A549 (cell line): ENCODE results near the gene TMEM266. TPM values are rescaled to one million over a fixed set of nuclear protein-coding genes. Genes with fewer than 3 reads are reported as not detected.

Experiments
- ATAC-seq, 2 experiments: fragments of 200-7000 bp in 1 of 2; fragments of >200 bp in 1 of 2; cut with Nextera tagmentation in 1 of 2; cut with Tn5 transposase in 1 of 2; 3 replicates each; pipeline versions ENCODE4 v1.8.0 to v1.9.1; 2018 to 2020; ENCODE audit warnings: mild to moderate bottlenecking in 1 of 2, moderate library complexity in 1 of 2
- CTCF ChIA-PET: fragments of 300-600 bp; sonication (Branson Sonifier 250); formaldehyde crosslinking; extraction: SDS; loops from one replicate; lab custom pipeline; 2021; ENCODE audit warnings: antibody characterized with exemption, inconsistent platforms; lab: Yijun Ruan, JAX
- POLR2A ChIA-PET: fragments of 350-600 bp; formaldehyde crosslinking; extraction: SDS; loops from one replicate; lab custom pipeline; 2021; ENCODE audit warnings: antibody characterized with exemption, inconsistent platforms; lab: Yijun Ruan, JAX
- DNase-seq, 2 experiments: peaks; one replicate each; pipeline versions ENCODE4 v3.0.0 to v3.0.0-alpha.2; 2011 to 2016; ENCODE audit warnings: low read depth in 1 of 2, low spot score in 1 of 2
- FAIRE-seq: peaks from 2 replicates; lab custom pipeline; 2011; peaks lifted over from hg19 to GRCh38; lab: Jason Lieb, UNC
- H3K27ac ChIP-seq, 2 experiments: fragments of >200 bp; sonication (Bioruptor Twin); formaldehyde crosslinking; 3 replicates each; pipeline ENCODE4 v1.5.1; 2016 to 2017
- H3K4me1 ChIP-seq: fragments of >200 bp; sonication (Bioruptor Twin); formaldehyde crosslinking; 3 replicates; pipeline ENCODE4 v1.6.1; 2016
- H3K4me2 ChIP-seq: fragments of >200 bp; sonication (Bioruptor Twin); formaldehyde crosslinking; 3 replicates; pipeline ENCODE4 v1.6.1; 2016
- H3K4me3 ChIP-seq: fragments of >200 bp; sonication (Bioruptor Twin); formaldehyde crosslinking; 3 replicates; pipeline ENCODE4 v1.5.1; 2016
- H3K9me3 ChIP-seq: fragments of >200 bp; sonication (Bioruptor Twin); formaldehyde crosslinking; 3 replicates; pipeline ENCODE4 v1.6.1; 2016
- BHLHE40 ChIP-seq: IDR thresholded peaks from 2 replicates; pipeline ENCODE4 v1.6.1; 2012; ENCODE audit warnings: low read depth, low read length, inconsistent platforms
- CBX8 ChIP-seq: fragments of 200-600 bp; sonication (generic); IDR thresholded peaks from 2 replicates; pipeline ENCODE4 v1.6.1; 2016
- CEBPB ChIP-seq, 2 experiments: fragments of >200 bp in 1 of 2; sonication (Bioruptor Twin) in 1 of 2; formaldehyde crosslinking in 1 of 2; IDR thresholded peaks; 2 replicates each; pipeline ENCODE4 v1.6.1; 2012 to 2016
- CHD2 ChIP-seq: fragments of 150-350 bp; IDR thresholded peaks from 2 replicates; pipeline ENCODE4 v1.6.1; 2014; ENCODE audit warnings: low read length; ENCODE audit not compliant: partially characterized antibody
- EHF ChIP-seq: fragments of 250-450 bp; sonication (Bioruptor Pico); IDR thresholded peaks from 2 replicates; pipeline ENCODE4 v1.5.0; 2020; ENCODE audit warnings: mild to moderate bottlenecking
- EHMT2 ChIP-seq: fragments of 200-600 bp; sonication (generic); IDR thresholded peaks from 2 replicates; pipeline ENCODE4 v1.6.1; 2016; ENCODE audit warnings: antibody characterized with exemption, low read depth, mild to moderate bottlenecking, moderate library complexity
- EP300 ChIP-seq, 2 experiments: fragments of >200 bp; sonication (Bioruptor Twin); formaldehyde crosslinking; IDR thresholded peaks; 2 replicates in 1 of 2; 3 replicates in 1 of 2; pipeline ENCODE4 v1.6.1; 2016 to 2017
- ESRRA ChIP-seq: fragments of 150-350 bp; IDR thresholded peaks from 2 replicates; pipeline ENCODE4 v1.6.1; 2014; ENCODE audit warnings: mild to moderate bottlenecking, low read length, borderline replicate concordance
- JUN ChIP-seq, 2 experiments: fragments of >200 bp; sonication (Bioruptor Twin); formaldehyde crosslinking; IDR thresholded peaks; 2 replicates in 1 of 2; 3 replicates in 1 of 2; pipeline ENCODE4 v1.6.1; 2016 to 2017
- MAFK ChIP-seq: fragments of 450-650 bp; IDR thresholded peaks from 2 replicates; pipeline ENCODE4 v1.6.1; 2014; ENCODE audit not compliant: partially characterized antibody
- MYC ChIP-seq: IDR thresholded peaks from 2 replicates; pipeline ENCODE4 v1.6.1; 2012; ENCODE audit warnings: mild to moderate bottlenecking, inconsistent platforms, low read length, improper control_type of control experiment, borderline replicate concordance
- NFE2L2 ChIP-seq: fragments of 150-350 bp; conservative IDR thresholded peaks from 2 replicates; pipeline ENCODE4 v1.6.1; 2014; ENCODE audit warnings: low read length
- POLR2A ChIP-seq: IDR thresholded peaks from 2 replicates; pipeline ENCODE4 v1.6.1; 2012; ENCODE audit warnings: mild to moderate bottlenecking, low read length
- RCOR1 ChIP-seq: fragments of 150-350 bp; IDR thresholded peaks from 2 replicates; pipeline ENCODE4 v1.6.1; 2014; ENCODE audit warnings: antibody characterized with exemption, low read length, low read depth
- ZFP36 ChIP-seq: fragments of 450-650 bp; IDR thresholded peaks from 2 replicates; pipeline ENCODE4 v1.6.1; 2014; ENCODE audit warnings: borderline replicate concordance; ENCODE audit not compliant: partially characterized antibody
- WGBS: methylation state at CpG from one replicate; pipeline ENCODE4 v1.1.6; 2017; ENCODE audit errors: missing lambda C conversion rate; 5-methylcytosine and 5-hydroxymethylcytosine counted together
- polyA plus RNA-seq, 4 experiments: library from polyadenylated mRNA; depleted of rRNA in 3 of 4; stranded (reverse); fragments of >200 nt; fragmentation: RNase III in 1 of 4; extraction: RNeasy Plus Mini Kit Qiagen cat#74134 plus additional on column Dnase treatment in 1 of 4; gene quantifications; 2 replicates in 3 of 4; 3 replicates in 1 of 4; pipeline ENCODE4 v1.2.3, GENCODE V29; 2011 to 2017
- TF ChIP-seq, protein P1 (sequence below): fragments of 200-600 bp; sonication (generic); IDR thresholded peaks from 2 replicates; pipeline ENCODE4 v1.6.1; 2016; ENCODE audit warnings: antibody characterized with exemption, mild to moderate bottlenecking, moderate library complexity
- TF ChIP-seq, protein P2 (sequence below): IDR thresholded peaks from 2 replicates; pipeline ENCODE4 v1.6.1; 2012
- TF ChIP-seq, protein P3 (sequence below): IDR thresholded peaks from 2 replicates; pipeline ENCODE4 v1.6.1; 2012
- TF ChIP-seq, protein P4 (sequence below): fragments of 250-450 bp; sonication (Bioruptor Pico); IDR thresholded peaks from 2 replicates; pipeline ENCODE4 v1.5.0; 2021; ENCODE audit warnings: mild to moderate bottlenecking, moderate library complexity, borderline replicate concordance

Gene TMEM266
- polyA plus RNA-seq, 2 of the 4 experiments (the other 2 are of a cell fraction), result 0.06 to 0.08 TPM

DNA sequence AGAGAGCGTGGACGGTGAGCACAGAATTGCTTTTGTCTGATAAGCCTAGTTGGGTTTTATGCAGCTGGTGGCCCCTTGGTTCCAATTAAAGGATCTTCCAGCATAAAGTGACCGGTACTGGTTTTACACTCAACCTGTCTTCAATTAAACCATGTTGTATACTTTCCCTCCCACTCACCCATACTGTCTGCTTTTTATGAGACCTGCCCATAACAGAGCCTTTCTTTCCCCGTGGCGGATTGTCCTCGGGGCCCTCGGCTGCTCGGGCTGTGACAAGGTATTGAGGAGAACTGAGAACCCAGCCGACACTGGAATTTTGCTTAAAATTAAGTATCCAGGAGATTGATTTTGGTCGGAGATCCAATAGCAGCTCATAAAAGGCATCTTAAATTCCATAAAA is 98.4 kb downstream of the TMEM266 start (continued):
- TF ChIP-seq, protein P1, sequence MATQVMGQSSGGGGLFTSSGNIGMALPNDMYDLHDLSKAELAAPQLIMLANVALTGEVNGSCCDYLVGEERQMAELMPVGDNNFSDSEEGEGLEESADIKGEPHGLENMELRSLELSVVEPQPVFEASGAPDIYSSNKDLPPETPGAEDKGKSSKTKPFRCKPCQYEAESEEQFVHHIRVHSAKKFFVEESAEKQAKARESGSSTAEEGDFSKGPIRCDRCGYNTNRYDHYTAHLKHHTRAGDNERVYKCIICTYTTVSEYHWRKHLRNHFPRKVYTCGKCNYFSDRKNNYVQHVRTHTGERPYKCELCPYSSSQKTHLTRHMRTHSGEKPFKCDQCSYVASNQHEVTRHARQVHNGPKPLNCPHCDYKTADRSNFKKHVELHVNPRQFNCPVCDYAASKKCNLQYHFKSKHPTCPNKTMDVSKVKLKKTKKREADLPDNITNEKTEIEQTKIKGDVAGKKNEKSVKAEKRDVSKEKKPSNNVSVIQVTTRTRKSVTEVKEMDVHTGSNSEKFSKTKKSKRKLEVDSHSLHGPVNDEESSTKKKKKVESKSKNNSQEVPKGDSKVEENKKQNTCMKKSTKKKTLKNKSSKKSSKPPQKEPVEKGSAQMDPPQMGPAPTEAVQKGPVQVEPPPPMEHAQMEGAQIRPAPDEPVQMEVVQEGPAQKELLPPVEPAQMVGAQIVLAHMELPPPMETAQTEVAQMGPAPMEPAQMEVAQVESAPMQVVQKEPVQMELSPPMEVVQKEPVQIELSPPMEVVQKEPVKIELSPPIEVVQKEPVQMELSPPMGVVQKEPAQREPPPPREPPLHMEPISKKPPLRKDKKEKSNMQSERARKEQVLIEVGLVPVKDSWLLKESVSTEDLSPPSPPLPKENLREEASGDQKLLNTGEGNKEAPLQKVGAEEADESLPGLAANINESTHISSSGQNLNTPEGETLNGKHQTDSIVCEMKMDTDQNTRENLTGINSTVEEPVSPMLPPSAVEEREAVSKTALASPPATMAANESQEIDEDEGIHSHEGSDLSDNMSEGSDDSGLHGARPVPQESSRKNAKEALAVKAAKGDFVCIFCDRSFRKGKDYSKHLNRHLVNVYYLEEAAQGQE, result no peak
- TF ChIP-seq ESRRA (no peak), JUN (IDR thresholded peaks at IDR 0.05) (no peak), MYC (no peak), RCOR1 (no peak), CEBPB (IDR thresholded peaks at IDR 0.05) (no peak), EHF (CRISPR knock-in tag) (no peak)
- TF ChIP-seq, protein P2, sequence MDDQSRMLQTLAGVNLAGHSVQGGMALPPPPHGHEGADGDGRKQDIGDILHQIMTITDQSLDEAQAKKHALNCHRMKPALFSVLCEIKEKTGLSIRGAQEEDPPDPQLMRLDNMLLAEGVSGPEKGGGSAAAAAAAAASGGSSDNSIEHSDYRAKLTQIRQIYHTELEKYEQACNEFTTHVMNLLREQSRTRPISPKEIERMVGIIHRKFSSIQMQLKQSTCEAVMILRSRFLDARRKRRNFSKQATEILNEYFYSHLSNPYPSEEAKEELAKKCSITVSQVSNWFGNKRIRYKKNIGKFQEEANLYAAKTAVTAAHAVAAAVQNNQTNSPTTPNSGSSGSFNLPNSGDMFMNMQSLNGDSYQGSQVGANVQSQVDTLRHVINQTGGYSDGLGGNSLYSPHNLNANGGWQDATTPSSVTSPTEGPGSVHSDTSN, result no peak

DNA sequence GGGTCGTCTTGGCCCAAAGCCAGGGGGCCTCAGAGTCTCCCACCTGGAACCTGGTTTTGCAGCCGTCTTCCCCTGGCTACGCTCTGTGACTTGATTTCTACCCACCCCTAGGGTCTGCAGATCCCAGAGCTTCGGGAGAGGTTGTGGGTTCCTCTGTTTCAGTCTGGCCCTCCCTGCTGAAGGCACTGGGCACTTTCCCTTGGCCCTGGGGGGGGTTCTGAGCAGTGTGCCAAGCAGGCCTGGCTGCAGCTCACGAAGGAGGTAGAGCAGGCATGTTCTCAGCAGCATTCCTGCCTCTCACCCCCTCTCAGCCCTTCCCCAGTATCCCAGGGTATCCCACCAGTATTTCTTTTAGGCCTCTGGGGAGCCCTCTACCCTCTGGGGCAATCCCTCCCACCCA is 99.0 kb downstream of the TMEM266 start:
- Histone ChIP-seq H3K27ac (no peak overlapping the region), H3K4me3 (no peak overlapping the region), H3K9me3 (no peaks in the 10 kb centered on the region), H3K4me1 (peaks cover 9% of the 10 kb centered on the region), H3K4me2 (no peak overlapping the region)
- ATAC-seq (no peak), DNase-seq (no peak), FAIRE-seq (no peak)
- POLR2A ChIA-PET, result no interaction called here
- CTCF ChIA-PET, result interaction anchor here (0.8 to 21.8 kb wide), 6 partner anchors 9 to 349 kb away, joined by 3 to 292 read pairs (median 4); no protein-coding TSS in a partner anchor
- WGBS, result 62% methylated on average over 5 of the region's 5 CpGs
- TF ChIP-seq NFE2L2 (no peak), POLR2A (no peak)

DNA sequence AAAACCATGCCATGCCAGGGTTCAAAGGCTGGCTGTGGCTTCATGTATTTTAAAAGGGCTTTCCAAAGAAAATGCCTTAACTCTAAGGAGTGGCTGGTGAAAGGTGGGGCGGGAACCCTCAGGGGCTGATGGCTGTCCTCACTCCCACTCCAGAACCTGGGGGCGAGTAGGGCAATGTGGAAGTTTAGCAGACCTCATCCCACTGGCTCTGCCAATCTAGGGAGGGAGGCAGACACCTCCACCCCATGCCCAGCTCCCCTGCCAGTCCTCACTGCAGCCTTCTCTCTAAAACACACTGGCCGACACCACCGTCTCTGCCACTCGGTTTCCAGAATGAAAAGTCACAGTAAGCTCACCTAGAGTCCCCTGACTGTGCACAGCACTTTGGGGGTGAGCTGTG is 99.5 kb downstream of the TMEM266 start:
- ATAC-seq (no peak), DNase-seq (no peak), FAIRE-seq (no peak)
- Histone ChIP-seq H3K9me3 (no peaks in the 10 kb centered on the region), H3K4me1 (peaks cover 10% of the 10 kb centered on the region), H3K4me2 (no peak overlapping the region), H3K4me3 (no peak overlapping the region), H3K27ac (no peak overlapping the region)
- WGBS, result 56% methylated on average over 5 of the region's 5 CpGs
- ChIA-PET CTCF (interaction anchor here (0.6 to 21.8 kb wide), 4 partner anchors 10 to 831 kb away, joined by 3 to 292 read pairs (median 104); no protein-coding TSS in a partner anchor), POLR2A (no interaction called here)
- TF ChIP-seq, protein P2, result no peak
- TF ChIP-seq CBX8 (no peak), CHD2 (no peak), NFE2L2 (no peak), EP300 (IDR thresholded peaks at IDR 0.05) (no peak), MAFK (no peak), BHLHE40 (no peak), ZFP36 (no peak), EHMT2 (no peak)
- TF ChIP-seq, protein P3, sequence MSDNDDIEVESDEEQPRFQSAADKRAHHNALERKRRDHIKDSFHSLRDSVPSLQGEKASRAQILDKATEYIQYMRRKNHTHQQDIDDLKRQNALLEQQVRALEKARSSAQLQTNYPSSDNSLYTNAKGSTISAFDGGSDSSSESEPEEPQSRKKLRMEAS, result no peak
- TF ChIP-seq, protein P4, sequence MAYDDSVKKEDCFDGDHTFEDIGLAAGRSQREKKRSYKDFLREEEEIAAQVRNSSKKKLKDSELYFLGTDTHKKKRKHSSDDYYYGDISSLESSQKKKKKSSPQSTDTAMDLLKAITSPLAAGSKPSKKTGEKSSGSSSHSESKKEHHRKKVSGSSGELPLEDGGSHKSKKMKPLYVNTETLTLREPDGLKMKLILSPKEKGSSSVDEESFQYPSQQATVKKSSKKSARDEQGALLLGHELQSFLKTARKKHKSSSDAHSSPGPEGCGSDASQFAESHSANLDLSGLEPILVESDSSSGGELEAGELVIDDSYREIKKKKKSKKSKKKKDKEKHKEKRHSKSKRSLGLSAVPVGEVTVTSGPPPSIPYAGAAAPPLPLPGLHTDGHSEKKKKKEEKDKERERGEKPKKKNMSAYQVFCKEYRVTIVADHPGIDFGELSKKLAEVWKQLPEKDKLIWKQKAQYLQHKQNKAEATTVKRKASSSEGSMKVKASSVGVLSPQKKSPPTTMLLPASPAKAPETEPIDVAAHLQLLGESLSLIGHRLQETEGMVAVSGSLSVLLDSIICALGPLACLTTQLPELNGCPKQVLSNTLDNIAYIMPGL (CRISPR knock-in tag), result no peak
